Type B pancreatic cell (in vitro differentiated cells): ENCODE results near the gene NUDT3. TPM values are rescaled to one million over a fixed set of nuclear protein-coding genes. Genes with fewer than 3 reads are reported as not detected.
A peak's percentile ranks its signal among the peaks of the same experiment; 100 is the strongest.

ENCODE experiments used
- DNase-seq: peaks from one replicate; pipeline ENCODE4 v3.0.0; 2021; ENCODE audit warnings: mixed read lengths; ENCODE audit not compliant: unreplicated experiment; ENCODE audit errors: extremely low spot score
- H3K27ac Mint-ChIP-seq: 2 replicates; pipeline ENCODE4 v1.8.0; 2021; ENCODE audit warnings: mild to moderate bottlenecking, mixed read lengths
- H3K27me3 Mint-ChIP-seq: 2 replicates; pipeline ENCODE4 v1.8.0; 2021; ENCODE audit warnings: mixed read lengths
- H3K36me3 Mint-ChIP-seq: 2 replicates; pipeline ENCODE4 v1.8.0; 2021; ENCODE audit warnings: mixed read lengths
- H3K4me1 Mint-ChIP-seq: one replicate; pipeline ENCODE4 v1.8.0; 2021; ENCODE audit warnings: mixed read lengths; ENCODE audit not compliant: unreplicated experiment
- H3K4me3 Mint-ChIP-seq: 2 replicates; pipeline ENCODE4 v1.8.0; 2021; ENCODE audit warnings: mild to moderate bottlenecking, mixed read lengths
- H3K9me3 Mint-ChIP-seq: 2 replicates; pipeline ENCODE4 v1.8.0; 2021; ENCODE audit warnings: mixed read lengths
- long read RNA-seq: library from polyadenylated mRNA; unstranded; transcript quantifications from one replicate; pipeline ENCODE4 v2.0.0, GENCODE V29; 2020
- total RNA-seq: library from RNA; stranded (reverse); gene quantifications from 2 replicates; pipeline ENCODE4 v1.2.1, GENCODE V29; 2021; ENCODE audit warnings: low replicate concordance
- TF ChIP-seq, protein P1 (sequence below): fragments of 200-600 bp; sonication (generic); conservative IDR thresholded peaks from 2 replicates; pipeline ENCODE4 v1.5.0; 2021; ENCODE audit warnings: antibody characterized with exemption, mild to moderate bottlenecking

NUDT3 gene
- 19.4 and 31.9 TPM in 2 replicates for total RNA-seq
- long read RNA-seq, full-length matches to known transcripts = 6 of 20 reads
- long read RNA-seq, partial matches to known transcripts = 0 of 20 reads
- long read RNA-seq, other reads (novel, unspliced or antisense) = 14 of 20 reads

DNA sequence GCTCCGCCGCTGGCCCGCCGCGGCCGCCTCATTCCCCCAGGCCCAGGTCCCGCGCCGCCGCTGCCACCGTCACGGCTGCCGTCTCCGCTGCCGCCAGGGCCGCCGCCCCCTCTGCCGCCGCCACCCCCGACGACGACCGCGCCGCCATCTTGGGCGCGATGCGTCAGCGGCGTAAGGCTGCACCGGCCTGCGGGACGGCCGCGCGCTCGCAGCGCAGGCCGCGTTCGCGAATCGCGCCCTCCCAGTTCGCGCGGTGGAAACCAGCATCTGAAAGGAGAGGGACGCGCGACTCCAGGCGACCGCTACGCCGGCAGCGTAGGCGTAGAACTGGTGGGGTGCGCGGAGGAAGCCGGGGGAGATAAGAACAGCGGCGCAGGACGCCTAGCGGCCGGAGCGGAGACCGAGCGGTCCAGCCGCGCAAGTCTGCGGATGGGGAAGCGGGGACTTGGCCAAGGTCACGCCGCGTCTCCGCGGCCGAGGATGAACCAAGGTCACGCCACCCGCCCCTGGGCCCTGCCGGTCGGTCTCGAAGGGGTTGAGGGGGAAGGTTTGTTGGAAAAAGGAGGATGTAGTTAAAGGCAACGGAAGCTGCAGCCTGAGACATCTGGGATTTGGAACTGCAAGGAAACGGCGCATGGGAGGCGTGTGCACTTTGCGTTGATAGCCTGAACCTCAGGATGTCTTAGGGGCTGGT, at the start of gene NUDT3:
Gene NUDT3 (minus strand): TSS at position 173 of the 694 bp plus-strand sequence. CDS start 307 bp downstream, outside the sequence.
- H3K9me3 Mint-ChIP-seq = no peaks in the 10 kb centered on the region
- H3K4me3 Mint-ChIP-seq = peak within 1 kb of the TSS; percentile 97
- peak; percentile 98 for DNase-seq
- no peaks in the 10 kb centered on the region for H3K36me3 Mint-ChIP-seq
- peaks cover 22% of the 10 kb centered on the region for H3K4me1 Mint-ChIP-seq
- H3K27ac Mint-ChIP-seq = peak within 1 kb of the TSS; percentile 87
- no peaks in the 10 kb centered on the region for H3K27me3 Mint-ChIP-seq
- TF ChIP-seq, protein P1, sequence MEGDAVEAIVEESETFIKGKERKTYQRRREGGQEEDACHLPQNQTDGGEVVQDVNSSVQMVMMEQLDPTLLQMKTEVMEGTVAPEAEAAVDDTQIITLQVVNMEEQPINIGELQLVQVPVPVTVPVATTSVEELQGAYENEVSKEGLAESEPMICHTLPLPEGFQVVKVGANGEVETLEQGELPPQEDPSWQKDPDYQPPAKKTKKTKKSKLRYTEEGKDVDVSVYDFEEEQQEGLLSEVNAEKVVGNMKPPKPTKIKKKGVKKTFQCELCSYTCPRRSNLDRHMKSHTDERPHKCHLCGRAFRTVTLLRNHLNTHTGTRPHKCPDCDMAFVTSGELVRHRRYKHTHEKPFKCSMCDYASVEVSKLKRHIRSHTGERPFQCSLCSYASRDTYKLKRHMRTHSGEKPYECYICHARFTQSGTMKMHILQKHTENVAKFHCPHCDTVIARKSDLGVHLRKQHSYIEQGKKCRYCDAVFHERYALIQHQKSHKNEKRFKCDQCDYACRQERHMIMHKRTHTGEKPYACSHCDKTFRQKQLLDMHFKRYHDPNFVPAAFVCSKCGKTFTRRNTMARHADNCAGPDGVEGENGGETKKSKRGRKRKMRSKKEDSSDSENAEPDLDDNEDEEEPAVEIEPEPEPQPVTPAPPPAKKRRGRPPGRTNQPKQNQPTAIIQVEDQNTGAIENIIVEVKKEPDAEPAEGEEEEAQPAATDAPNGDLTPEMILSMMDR = peak; percentile 91

DNA sequence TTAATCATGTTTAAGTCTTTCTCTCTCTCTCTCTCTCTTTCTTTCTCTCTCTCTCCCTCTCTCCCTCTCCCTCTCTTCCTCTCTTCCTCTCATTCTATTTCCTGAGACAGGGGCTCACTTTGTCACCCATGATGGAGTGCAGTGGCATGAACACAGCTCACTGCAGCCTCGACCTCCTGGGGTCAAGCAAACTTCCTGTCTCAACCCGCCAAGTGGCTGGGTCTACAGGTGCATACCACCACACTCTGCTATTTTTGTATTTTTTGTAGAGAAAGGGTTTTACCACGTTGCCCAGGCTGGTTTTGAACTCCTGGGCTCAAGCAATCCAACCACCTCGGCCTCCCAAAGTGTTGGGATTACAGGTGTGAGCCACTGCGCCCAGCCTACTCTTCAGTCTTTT, 49.1 kb upstream of the NUDT3 start:
- Mint-ChIP-seq H3K4me3 (no peak overlapping the region), H3K9me3 (no peaks in the 10 kb centered on the region), H3K27me3 (no peaks in the 10 kb centered on the region), H3K36me3 (no peaks in the 10 kb centered on the region), H3K4me1 (peaks cover 3% of the 10 kb centered on the region), H3K27ac (no peak overlapping the region)
- DNase-seq = no peak
- TF ChIP-seq, protein P1 = no peak

DNA sequence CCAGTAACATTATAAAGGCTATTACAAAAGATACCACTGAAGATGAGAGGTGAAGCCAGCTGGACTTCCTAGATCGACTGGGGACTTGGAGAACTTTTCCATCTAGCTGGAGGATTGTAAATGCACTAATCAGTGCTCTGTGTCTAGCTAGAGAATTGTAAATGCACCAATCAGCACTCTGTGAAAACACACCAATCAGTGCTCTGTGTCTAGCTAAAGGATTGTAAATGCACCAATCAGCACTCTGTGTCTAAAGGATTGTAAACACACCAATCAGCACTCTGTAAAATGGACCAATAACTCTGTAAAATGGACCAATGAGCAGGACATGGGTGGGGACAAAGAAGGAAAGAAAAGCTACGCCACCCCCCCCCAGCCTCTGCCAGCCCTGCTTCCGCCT, 47.0 kb upstream of the NUDT3 start:
- Mint-ChIP-seq H3K27ac (no peak overlapping the region), H3K36me3 (no peaks in the 10 kb centered on the region), H3K9me3 (no peaks in the 10 kb centered on the region), H3K4me3 (no peak overlapping the region), H3K4me1 (no peaks in the 10 kb centered on the region), H3K27me3 (no peaks in the 10 kb centered on the region)
- DNase-seq = no peak
- TF ChIP-seq, protein P1 = no peak

DNA sequence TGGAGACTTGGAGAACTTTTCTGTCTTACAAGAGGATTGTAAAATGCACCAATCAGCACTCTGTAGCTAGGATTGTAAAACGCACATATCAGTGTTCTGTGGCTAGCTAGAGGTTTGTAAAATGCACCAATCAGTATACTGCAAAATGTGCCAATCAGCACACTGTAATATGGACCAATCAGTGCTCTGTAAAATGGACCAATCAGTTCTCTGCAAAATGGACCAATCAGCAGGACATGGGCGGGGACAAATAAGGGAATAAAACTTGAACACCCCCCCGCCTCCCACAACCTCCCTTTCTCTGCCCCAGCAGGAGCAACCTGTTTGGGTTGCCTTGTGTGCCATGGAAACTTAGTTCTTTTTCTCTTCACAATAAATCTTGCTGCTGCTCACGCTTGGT, 46.2 kb upstream of the NUDT3 start:
- Mint-ChIP-seq H3K4me1 (no peaks in the 10 kb centered on the region), H3K9me3 (no peaks in the 10 kb centered on the region), H3K27me3 (no peaks in the 10 kb centered on the region), H3K4me3 (no peak overlapping the region), H3K27ac (no peak overlapping the region), H3K36me3 (no peaks in the 10 kb centered on the region)
- no peak for DNase-seq
- TF ChIP-seq, protein P1 = no peak

DNA sequence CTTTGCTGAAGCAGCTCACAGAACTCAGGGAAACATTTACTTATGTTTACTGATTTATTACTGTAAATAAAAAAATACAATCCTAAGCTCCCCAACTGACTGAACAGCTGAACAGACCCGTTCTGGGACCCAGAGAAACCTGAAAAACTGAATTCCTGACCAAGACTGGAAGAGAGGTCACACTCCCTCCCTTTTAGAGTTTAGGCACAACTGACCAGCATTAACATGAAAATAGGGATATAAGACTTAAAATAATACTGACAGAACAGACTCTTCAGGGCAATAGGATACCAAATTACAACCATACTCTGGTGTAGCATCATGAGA, 45.1 kb upstream of the NUDT3 start:
- no peaks in the 10 kb centered on the region for H3K27me3 Mint-ChIP-seq
- H3K36me3 Mint-ChIP-seq = no peaks in the 10 kb centered on the region
- TF ChIP-seq, protein P1 = no peak

More for the DNA sequence above, 45.1 kb upstream of the NUDT3 start:
- no peak for DNase-seq
- Mint-ChIP-seq H3K9me3 (no peaks in the 10 kb centered on the region), H3K4me1 (no peaks in the 10 kb centered on the region), H3K4me3 (no peak overlapping the region), H3K27ac (peak overlapping the region; percentile 32)
